Panc1 (cell line): ENCODE data around the gene CRISPLD2. TPM values are rescaled to one million over a fixed set of nuclear protein-coding genes. Genes with fewer than 3 reads are reported as not detected.

ENCODE experiments used
- ATAC-seq: fragments of 200-7000 bp; cut with Tn5 transposase; 2 replicates; pipeline ENCODE4 v1.9.1; 2020; ENCODE audit warnings: mild to moderate bottlenecking, moderate library complexity
- BruUV-seq: library from RNA; stranded (reverse); fragments of 400-500 nt; replicated peaks from 2 replicates; lab custom pipeline; 2021; lab: Mats Ljungman, UMichigan
- CTCF ChIA-PET: fragments of 300-600 bp; sonication (Branson Sonifier 250); formaldehyde crosslinking; loops from one replicate; lab custom pipeline; 2022; ENCODE audit warnings: antibody characterized with exemption; lab: Charles Lee
- POLR2A ChIA-PET: fragments of 300-600 bp; sonication (Branson Sonifier 250); formaldehyde crosslinking; loops from one replicate; lab custom pipeline; 2022; ENCODE audit warnings: antibody characterized with exemption; lab: Charles Lee
- DNase-seq: peaks from one replicate; pipeline ENCODE4 v3.0.0-alpha.2; 2010; ENCODE audit warnings: low read depth, low spot score
- H3K27ac ChIP-seq: 2 replicates; pipeline ENCODE4 v1.5.1; 2011; ENCODE audit warnings: mild to moderate bottlenecking, low read length, inconsistent platforms
- H3K27me3 ChIP-seq: fragments of 200-500 bp; sonication (Bioruptor generic); 2 replicates; pipeline ENCODE4 v1.6.0; 2014; ENCODE audit warnings: low read length, inconsistent platforms; ENCODE audit not compliant: control insufficient read depth, insufficient read depth
- H3K36me3 ChIP-seq: fragments of 200-500 bp; sonication (Bioruptor generic); 2 replicates; pipeline ENCODE4 v1.5.1; 2014; ENCODE audit warnings: inconsistent platforms, mild to moderate bottlenecking, low read length, moderate library complexity; ENCODE audit not compliant: control insufficient read depth, insufficient read depth
- H3K4me1 ChIP-seq: 2 replicates; pipeline ENCODE4 v1.5.1; 2011; ENCODE audit warnings: inconsistent platforms, mild to moderate bottlenecking, low read length, moderate library complexity; ENCODE audit not compliant: control insufficient read depth, insufficient read depth
- H3K4me3 ChIP-seq, 2 experiments: 2 replicates each; pipeline ENCODE4 v1.5.1; 2011 to 2012; ENCODE audit warnings: low read depth in 2 of 2, low read length in 2 of 2, mild to moderate bottlenecking in 2 of 2, inconsistent platforms in 1 of 2, moderate library complexity in 1 of 2
- H3K9me3 ChIP-seq: fragments of 200-500 bp; sonication (Bioruptor generic); 2 replicates; pipeline ENCODE4 v1.5.1; 2014; ENCODE audit warnings: low read depth, mild to moderate bottlenecking, inconsistent platforms, low read length, moderate library complexity; ENCODE audit not compliant: control insufficient read depth, insufficient read depth
- CTCF ChIP-seq: fragments of 450-650 bp; IDR thresholded peaks from 2 replicates; pipeline ENCODE4 v1.5.1; 2017; ENCODE audit warnings: mild to moderate bottlenecking
- POLR2AphosphoS5 ChIP-seq: IDR thresholded peaks from 2 replicates; pipeline ENCODE4 v1.6.1; 2012; ENCODE audit warnings: mild to moderate bottlenecking, low read depth, low read length, moderate library complexity
- REST ChIP-seq, 2 experiments: IDR thresholded peaks; 2 replicates each; pipeline ENCODE4 v1.6.1; 2011 to 2012; ENCODE audit warnings: low read depth in 2 of 2, control low read depth in 1 of 2, low read length in 1 of 2, mild to moderate bottlenecking in 1 of 2, moderate library complexity in 1 of 2; ENCODE audit not compliant: insufficient read depth in 1 of 2
- SIN3A ChIP-seq: IDR thresholded peaks from 2 replicates; pipeline ENCODE4 v1.6.1; 2012; ENCODE audit warnings: low read depth, mild to moderate bottlenecking, low read length, moderate library complexity, borderline replicate concordance; ENCODE audit not compliant: insufficient read depth
- TCF7L2 ChIP-seq: IDR thresholded peaks from 2 replicates; pipeline ENCODE4 v1.6.1; 2011; ENCODE audit warnings: mild to moderate bottlenecking, low read depth, low read length, inconsistent platforms
- in situ Hi-C: cut with HindIII; loops from 2 replicates; pipeline ENCODE4 v1.10.0; 2016; ENCODE audit warnings: low sequenced_read_pairs, low pct_unique_long_range_greater_than_20kb
- intact Hi-C: fragments of 100-400 bp; cut with micrococcal nuclease; formaldehyde crosslinking; loops from one replicate; pipeline ENCODE4 v1.10.0; 2022; ENCODE audit not compliant: unreplicated experiment
- total RNA-seq: library from RNA; stranded (reverse); gene quantifications from one replicate; pipeline ENCODE4 v1.2.1, GENCODE V29; 2021; ENCODE audit not compliant: unreplicated experiment

CRISPLD2 gene
- total RNA-seq, 1 experiment from 2014 or later, result 12.9 TPM

DNA sequence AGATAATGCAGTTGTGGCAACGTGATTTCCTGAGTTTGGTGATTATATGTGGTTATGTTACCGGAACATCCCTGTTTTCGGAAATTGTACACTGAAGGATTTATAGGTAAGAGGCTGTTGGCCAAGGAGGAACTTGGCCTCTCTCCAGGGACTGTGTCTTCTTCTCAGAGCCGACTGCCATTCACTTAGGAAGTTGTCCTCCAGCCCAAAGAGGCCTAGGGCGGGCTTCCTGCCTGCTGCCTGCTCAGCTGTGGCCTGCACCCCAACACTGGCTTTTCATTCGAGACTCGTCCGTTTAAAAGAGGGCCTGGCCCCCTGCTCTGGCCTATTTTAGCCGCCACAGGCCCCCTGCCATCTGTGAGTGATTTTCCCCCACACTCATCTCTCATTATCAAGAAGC lies 127.2 kb downstream of the CRISPLD2 start:
- intact Hi-C loops, result no loop called here
- ChIA-PET CTCF (no interaction called here), POLR2A (no interaction called here)
- TF ChIP-seq SIN3A (no peak), CTCF (no peak), REST (IDR thresholded peaks at IDR 0.05; ENCODE audit: insufficient read depth in 1 of 2, low read depth in 2 of 2, low read length in 1 of 2) (no peak), TCF7L2 (no peak), POLR2AphosphoS5 (no peak)
- in situ Hi-C loops, result no loop called here
- ATAC-seq (no peak), DNase-seq (no peak)
- BruUV-seq, result no TSS peak
- Histone ChIP-seq H3K9me3 (no peaks in the 10 kb centered on the region), H3K27ac (no peak overlapping the region), H3K4me1 (no peaks in the 10 kb centered on the region), H3K27me3 (no peaks in the 10 kb centered on the region), H3K36me3 (no peaks in the 10 kb centered on the region), H3K4me3 (no peak overlapping the region)

DNA sequence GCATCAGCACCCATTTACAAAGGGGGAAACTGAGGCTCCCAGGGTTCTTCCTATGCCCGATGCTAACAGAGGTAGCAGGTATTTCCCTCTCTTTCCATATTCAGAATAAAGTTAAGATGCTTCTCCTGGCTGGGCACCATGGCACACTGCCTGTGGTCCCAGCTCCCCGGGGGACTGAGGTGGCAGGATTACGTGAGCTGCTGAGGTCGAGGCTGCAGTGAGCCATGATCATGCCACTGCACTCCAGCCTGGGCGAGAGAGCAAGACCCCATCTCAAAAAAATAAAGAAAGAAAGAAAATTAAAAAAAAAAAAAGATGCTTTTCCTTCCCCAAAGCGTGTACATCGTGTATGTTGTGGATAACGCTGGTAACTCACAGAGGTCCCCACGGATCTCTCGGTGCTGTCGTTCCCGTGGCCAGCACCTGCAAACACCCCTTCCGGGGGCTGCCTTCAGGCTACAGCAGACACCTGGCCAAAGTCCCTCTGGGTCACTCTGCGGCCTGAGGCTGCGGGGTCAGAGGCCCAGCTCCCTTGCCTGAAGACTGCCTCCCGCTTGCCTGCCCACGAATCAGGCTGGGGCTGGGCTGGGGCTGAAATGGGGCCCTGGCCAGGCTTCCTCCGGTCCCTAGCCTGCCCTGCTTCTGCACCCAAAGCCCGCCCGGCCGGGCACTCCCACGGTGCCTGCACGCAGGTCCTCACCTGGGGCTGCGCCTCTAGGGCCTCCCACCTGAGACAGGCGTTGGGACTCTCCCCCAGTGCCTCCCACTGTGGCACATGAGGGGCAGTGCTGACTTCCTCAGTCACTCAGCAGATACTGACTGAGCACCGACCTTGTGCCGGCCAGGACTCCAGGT lies 128.4 kb downstream of the CRISPLD2 start:
- H3K4me1 ChIP-seq, result no peaks in the 10 kb centered on the region
- in situ Hi-C loops, result no loop called here
- H3K36me3 ChIP-seq, result no peaks in the 10 kb centered on the region
- no peak for DNase-seq
- no peak overlapping the region for H3K4me3 ChIP-seq
- CTCF ChIA-PET, result no interaction called here
- TF ChIP-seq REST (IDR thresholded peaks at IDR 0.05; ENCODE audit: insufficient read depth in 1 of 2, low read depth in 2 of 2, low read length in 1 of 2), result no peak
- no peak for TF ChIP-seq SIN3A
- TF ChIP-seq CTCF, result no peak
- TF ChIP-seq POLR2AphosphoS5, result no peak
- no peak for TF ChIP-seq TCF7L2
- no peaks in the 10 kb centered on the region for H3K27me3 ChIP-seq
- POLR2A ChIA-PET, result no interaction called here
- no TSS peak for BruUV-seq
- no peak overlapping the region for H3K27ac ChIP-seq
- no peak for ATAC-seq
- H3K9me3 ChIP-seq, result no peaks in the 10 kb centered on the region
- intact Hi-C loops, result no loop called here
